GM12865 (cell line): Measurements from ENCODE around the gene FAM76B.

Experiments used
- DNase-seq: peaks from one replicate; pipeline ENCODE4 v3.0.0; 2010; ENCODE audit warnings: low read depth
- H3K4me3 ChIP-seq: 2 replicates; pipeline ENCODE4 v1.5.1; 2011; ENCODE audit warnings: mild to moderate bottlenecking, low read depth, low read length, control low read depth
- CTCF ChIP-seq: IDR thresholded peaks from 2 replicates; pipeline ENCODE4 v1.5.1; 2011; ENCODE audit warnings: low read length, control low read depth, low read depth, inconsistent platforms; ENCODE audit not compliant: insufficient read depth; ENCODE audit errors: missing control alignments

The FAM76B gene

GRCh38 chr11:95802806-95803205 is 13.2 kb upstream of the FAM76B start:
- no peak for TF ChIP-seq CTCF
- no peak for DNase-seq
- H3K4me3 ChIP-seq = no peak overlapping the region

GRCh38 chr11:95800438-95800837 is 10.9 kb upstream of the FAM76B start:
- no peak overlapping the region for H3K4me3 ChIP-seq
- no peak for TF ChIP-seq CTCF
- DNase-seq = no peak

- no peak for DNase-seq
- H3K4me3 ChIP-seq = no peak overlapping the region
- no peak for TF ChIP-seq CTCF
Observed at GRCh38 chr11:95799546-95799945, 10.0 kb upstream of the FAM76B start.

- no peak overlapping the region for H3K4me3 ChIP-seq
- DNase-seq = no peak
- TF ChIP-seq CTCF = no peak
Observed at GRCh38 chr11:95796501-95796900, 6.9 kb upstream of the FAM76B start.

- no peak for TF ChIP-seq CTCF
- no peak overlapping the region for H3K4me3 ChIP-seq
- no peak for DNase-seq
Observed at GRCh38 chr11:95795627-95796295, 6.2 kb upstream of the FAM76B start.

GRCh38 chr11:95794086-95794485 is 4.5 kb upstream of the FAM76B start:
- no peak overlapping the region for H3K4me3 ChIP-seq
- no peak for TF ChIP-seq CTCF
- no peak for DNase-seq

GRCh38 chr11:95793116-95793515 is 3.5 kb upstream of the FAM76B start:
- no peak for DNase-seq
- H3K4me3 ChIP-seq = no peak overlapping the region
- TF ChIP-seq CTCF = no peak
